HG02852 (cell line): ENCODE results near the gene FIGLA.
"Not testable (repeated sequence)": the region's sequence is repeated elsewhere in the genome, so short reads cannot be mapped to it uniquely, and the experiment has no call there.

Source experiments
- ATAC-seq: cut with Tn5 transposase; IDR thresholded peaks from one replicate; pipeline ENCODE4 v1.9.1; 2021; ENCODE audit warnings: mild to moderate bottlenecking, moderate library complexity; ENCODE audit not compliant: unreplicated experiment

Gene FIGLA

DNA sequence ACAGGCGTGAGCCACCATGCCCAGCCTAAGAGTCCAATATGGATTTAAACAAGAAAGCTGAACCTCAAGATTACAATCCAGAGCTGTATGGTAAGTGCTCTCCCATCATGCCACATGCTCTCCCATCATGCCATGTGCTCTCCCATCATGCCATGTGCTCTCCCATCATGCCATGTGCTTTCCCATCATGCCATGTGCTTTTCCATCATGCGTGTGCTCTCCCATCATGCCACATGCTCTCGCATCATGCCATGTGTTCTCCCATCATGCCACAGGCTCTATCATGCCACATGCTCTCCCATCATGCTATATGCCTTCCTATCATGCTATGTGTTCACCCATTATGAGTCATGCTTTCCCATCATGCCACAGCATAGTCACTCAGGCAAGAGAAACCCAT lies 43.2 kb downstream of the FIGLA start:
- no peak for ATAC-seq

- no peak for ATAC-seq
Measured at GRCh38 chr2:70746094-70746974, 44.1 kb downstream of the FIGLA start.

DNA sequence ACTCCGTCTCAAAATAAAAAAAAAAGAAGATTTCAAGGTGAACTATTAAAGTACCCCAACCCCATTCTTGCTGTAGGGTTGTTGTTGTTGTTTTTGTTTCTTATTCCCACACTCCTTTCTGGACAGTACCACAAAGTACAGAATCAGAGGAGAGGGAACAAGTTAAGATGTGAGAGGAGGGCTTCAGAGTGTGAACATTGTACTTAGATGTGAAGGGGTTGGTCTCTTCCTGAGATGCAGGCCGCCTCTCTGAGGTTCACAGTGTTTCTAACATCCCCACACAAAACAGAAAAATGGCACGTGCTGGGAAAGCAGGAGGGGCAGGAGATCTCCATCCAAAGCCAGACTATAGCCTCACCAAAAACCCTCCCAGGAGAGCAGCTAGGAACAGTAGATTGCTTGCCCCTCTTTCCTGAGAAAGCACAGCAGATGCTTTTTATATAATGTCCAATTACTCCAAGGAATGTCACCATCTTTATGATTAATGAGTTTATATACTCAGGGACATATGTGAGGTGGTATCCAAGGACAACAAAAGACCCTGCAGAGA lies 45.1 kb downstream of the FIGLA start:
- no peak for ATAC-seq

GRCh38 chr2:70744397-70744796 lies 46.0 kb downstream of the FIGLA start:
- no peak for ATAC-seq

- no peak for ATAC-seq
Measured at GRCh38 chr2:70743677-70744076, 46.8 kb downstream of the FIGLA start.

DNA sequence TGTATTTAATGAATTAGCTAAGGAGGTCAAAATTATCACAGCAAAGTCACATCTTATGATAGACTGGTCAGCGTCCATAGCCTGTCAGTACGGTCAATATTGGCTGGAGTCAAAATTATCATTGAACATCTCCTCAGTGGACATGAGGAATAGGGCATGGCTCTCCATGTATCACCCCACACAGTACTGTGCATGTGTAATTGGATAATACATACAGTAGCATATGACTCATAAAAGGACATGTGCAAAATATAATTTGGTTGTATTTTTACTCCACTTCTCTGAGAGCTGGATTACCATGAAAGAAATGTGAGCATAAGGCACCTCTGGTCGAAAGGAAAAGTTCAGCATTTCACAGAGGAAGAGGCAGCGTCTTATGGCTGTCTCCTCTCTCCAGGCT lies 47.4 kb downstream of the FIGLA start:
- no peak for ATAC-seq

- not testable (repeated sequence) for ATAC-seq
Measured at GRCh38 chr2:70739492-70739891, 51.0 kb downstream of the FIGLA start.

DNA sequence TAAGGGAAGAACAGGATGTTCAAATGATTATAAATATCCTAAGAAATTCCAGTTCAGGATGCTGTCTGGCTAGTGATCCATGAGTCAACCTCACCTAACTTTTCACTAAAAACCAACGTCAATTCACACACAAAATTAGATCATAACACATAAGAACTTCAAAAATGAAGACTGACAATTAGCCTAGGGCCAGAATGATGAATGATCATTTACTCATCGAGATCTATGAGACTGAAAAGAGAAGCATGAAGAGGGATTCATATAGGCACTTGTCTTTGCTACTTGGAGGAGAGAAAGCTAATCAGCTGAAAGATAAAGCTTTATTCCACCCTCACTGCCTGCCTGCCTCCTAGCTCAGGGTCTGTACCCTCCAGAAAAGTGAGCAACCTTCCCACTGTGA lies 52.3 kb downstream of the FIGLA start:
- ATAC-seq: no peak

DNA sequence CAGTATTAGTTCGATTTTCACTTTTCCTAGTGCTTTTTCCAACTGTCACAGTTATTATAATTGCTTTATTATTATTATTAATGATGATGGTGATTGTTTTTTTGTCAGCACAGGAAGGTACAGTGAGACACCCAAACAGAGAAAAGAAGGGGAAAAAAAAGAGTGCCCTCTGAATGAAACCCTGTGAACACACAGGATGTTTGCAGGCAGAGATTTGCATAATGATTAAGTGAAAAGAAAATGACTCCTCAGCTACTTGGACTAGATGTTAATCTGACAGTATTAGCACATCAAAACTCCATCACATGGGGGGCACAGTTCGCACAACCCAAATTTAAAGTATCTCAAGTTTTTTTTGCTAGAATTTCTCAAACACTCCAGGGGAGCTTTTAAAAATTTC lies 55.4 kb downstream of the FIGLA start:
- no peak for ATAC-seq

DNA sequence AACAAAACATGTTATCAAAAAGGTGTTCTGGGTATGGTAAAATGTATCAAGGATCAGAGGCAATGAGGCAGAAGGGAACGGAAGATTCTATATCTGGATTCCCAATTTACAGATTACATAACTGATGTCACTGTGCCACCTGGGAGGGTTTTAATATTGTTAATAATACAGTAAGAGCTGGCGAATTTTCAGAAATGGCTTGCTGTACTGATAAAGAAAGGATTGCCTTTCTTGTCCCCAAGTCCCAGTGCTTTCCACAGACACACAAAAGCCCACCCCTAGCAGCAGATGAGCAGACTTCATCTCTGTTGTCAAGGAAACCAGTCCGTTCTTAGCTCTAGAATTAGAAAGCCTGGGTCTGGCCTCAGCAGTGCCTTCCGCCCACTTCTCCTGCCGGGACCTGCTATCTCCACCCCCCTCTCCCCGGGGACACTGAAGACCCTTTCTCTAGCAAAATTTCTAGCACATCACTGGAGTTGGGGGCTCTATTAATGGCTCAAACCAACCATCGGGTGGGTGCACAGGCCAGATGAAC lies 56.7 kb downstream of the FIGLA start:
- no peak for ATAC-seq

- ATAC-seq: no peak
Measured at GRCh38 chr2:70732766-70733645, 57.4 kb downstream of the FIGLA start.

DNA sequence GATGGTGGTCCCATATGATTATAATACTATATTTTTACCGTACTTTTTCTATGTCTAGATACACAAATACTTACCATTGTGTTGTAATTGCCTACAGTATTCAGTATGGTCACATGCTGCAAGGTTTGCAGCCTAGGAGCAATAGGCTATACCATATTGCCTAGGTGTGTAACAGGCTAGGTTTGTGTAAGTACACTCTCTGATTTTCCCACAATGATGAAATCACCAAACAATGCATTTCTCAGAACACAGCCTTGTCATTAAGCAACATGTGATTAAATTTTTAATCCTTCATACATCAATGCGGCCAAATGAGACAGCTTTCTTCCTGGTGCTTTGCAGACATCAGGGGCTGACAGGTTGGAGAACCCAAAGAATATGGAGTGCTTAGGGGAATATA lies 59.7 kb downstream of the FIGLA start:
- no peak for ATAC-seq

DNA sequence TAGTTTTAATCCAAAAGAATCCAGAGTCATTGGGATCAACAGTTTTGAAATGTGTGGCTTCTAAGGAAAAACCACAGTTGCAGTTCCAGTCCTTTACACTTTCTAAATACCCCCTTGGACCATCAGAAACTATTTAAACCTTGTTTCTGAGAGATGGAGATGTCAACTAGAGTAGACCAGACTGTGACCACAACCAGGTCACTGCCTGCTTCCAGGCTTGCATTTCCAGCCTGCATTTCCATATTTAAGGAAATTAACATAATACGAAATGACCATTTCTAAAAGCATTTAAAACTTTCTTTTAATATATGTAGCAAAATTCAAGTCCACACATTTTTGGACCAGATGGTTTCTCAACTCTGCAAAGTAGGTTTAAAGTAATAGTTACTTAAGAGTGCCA lies 60.8 kb downstream of the FIGLA start:
- ATAC-seq: no peak

GRCh38 chr2:70728128-70728527 lies 62.3 kb downstream of the FIGLA start:
- ATAC-seq: no peak
